HepG2 (cell line): ENCODE results near the gene VGF. TPM values are rescaled to one million over a fixed set of nuclear protein-coding genes. Genes with fewer than 3 reads are reported as not detected.

Experiments used
- ATAC-seq: fragments of 200-7000 bp; cut with Tn5 transposase; 3 replicates; pipeline ENCODE4 v1.9.1; 2020; ENCODE audit warnings: mild to moderate bottlenecking, moderate library complexity
- BruUV-seq: library from RNA; stranded (reverse); fragments of 400-500 nt; replicated peaks from 2 replicates; lab custom pipeline; 2021; lab: Mats Ljungman, UMichigan
- CTCF ChIA-PET: fragments of 300-600 bp; formaldehyde crosslinking; extraction: SDS; loops from one replicate; lab custom pipeline; 2021; ENCODE audit warnings: low total read pairs, inconsistent platforms, low intra/inter-chr PET ratio; lab: Yijun Ruan, JAX
- POLR2A ChIA-PET: fragments of 350-600 bp; sonication (Branson Sonifier 250); formaldehyde crosslinking; loops from one replicate; lab custom pipeline; 2020; ENCODE audit warnings: antibody characterized with exemption, inconsistent platforms; lab: Yijun Ruan, JAX
- DNase-seq: peaks from one replicate; pipeline ENCODE4 v3.0.0-alpha.2; 2015; ENCODE audit warnings: low spot score
- FAIRE-seq: peaks from 3 replicates; lab custom pipeline; 2011; peaks lifted over from hg19 to GRCh38; lab: Jason Lieb, UNC
- H2AFZ ChIP-seq: one replicate; pipeline ENCODE4 v1.6.1; 2011; ENCODE audit warnings: low read length, inconsistent platforms
- H3K27ac ChIP-seq: fragments of 300-600 bp; 3 replicates; pipeline ENCODE4 v1.8.0; 2011; ENCODE audit warnings: mixed run types, mild to moderate bottlenecking, mixed read lengths, low read length, inconsistent platforms; ENCODE audit not compliant: insufficient read depth; ENCODE audit errors: extremely low read length
- H3K27me3 ChIP-seq, 2 experiments: fragments of 200-600 bp in 1 of 2; 2 replicates in 1 of 2; 3 replicates in 1 of 2; pipeline versions ENCODE4 v1.6.0 to v1.8.0; 2011; ENCODE audit warnings: low read length in 2 of 2, mild to moderate bottlenecking in 2 of 2, moderate library complexity in 2 of 2, inconsistent platforms in 1 of 2; ENCODE audit not compliant: insufficient read depth in 2 of 2, control insufficient read depth in 1 of 2
- H3K36me3 ChIP-seq, 2 experiments: fragments of 200-600 bp in 1 of 2; replicated peaks in 1 of 2; 2 replicates in 1 of 2; 3 replicates in 1 of 2; pipeline versions ENCODE4 v1.5.1 to v1.8.0; 2011; ENCODE audit warnings: low read length in 2 of 2, inconsistent platforms in 1 of 2; ENCODE audit not compliant: insufficient read depth in 2 of 2, control insufficient read depth in 1 of 2
- H3K4me1 ChIP-seq: 2 replicates; pipeline ENCODE4 v1.5.1; 2012; ENCODE audit warnings: low read length, inconsistent platforms; ENCODE audit not compliant: insufficient read depth
- H3K4me2 ChIP-seq: 2 replicates; pipeline ENCODE4 v1.6.0; 2011; ENCODE audit warnings: low read depth, low read length, inconsistent platforms
- H3K4me3 ChIP-seq, 3 experiments: fragments of 200-600 bp in 1 of 3; sonication (generic), shearing (Covaris generic) in 1 of 3; replicated peaks in 1 of 3; 2 replicates each; pipeline ENCODE4 v1.5.1; 2011 to 2016; ENCODE audit warnings: low read length in 3 of 3, inconsistent platforms in 2 of 3, low read depth in 2 of 3, mild to moderate bottlenecking in 2 of 3, control low read depth in 1 of 3, mixed read lengths in 1 of 3; ENCODE audit not compliant: insufficient read depth in 1 of 3
- H3K79me2 ChIP-seq: one replicate; pipeline ENCODE4 v1.6.1; 2011; ENCODE audit warnings: low read length, inconsistent platforms; ENCODE audit not compliant: insufficient read depth
- H3K9ac ChIP-seq: 2 replicates; pipeline ENCODE4 v1.6.0; 2011; ENCODE audit warnings: mild to moderate bottlenecking, low read depth, low read length, inconsistent platforms; ENCODE audit not compliant: insufficient read depth
- H3K9me3 ChIP-seq: 2 replicates; pipeline ENCODE4 v1.5.1; 2012; ENCODE audit warnings: mild to moderate bottlenecking, low read length
- H4K20me1 ChIP-seq: 2 replicates; pipeline ENCODE4 v1.6.0; 2011; ENCODE audit warnings: inconsistent platforms, mild to moderate bottlenecking, low read length, moderate library complexity; ENCODE audit not compliant: insufficient read depth
- DR1 ChIP-seq: sonication (generic); formaldehyde crosslinking; IDR thresholded peaks from 2 replicates; pipeline ENCODE4 v1.8.0; 2021; ENCODE audit warnings: mild to moderate bottlenecking, missing genetic modification reagents, inconsistent platforms
- ETV5 ChIP-seq: IDR thresholded peaks from 2 replicates; pipeline ENCODE4 v1.6.1; 2018; ENCODE audit warnings: missing biosample characterization, missing genetic modification reagents, inconsistent platforms, borderline replicate concordance
- FOXK2 ChIP-seq: fragments of 450-650 bp; IDR thresholded peaks from 2 replicates; pipeline ENCODE4 v1.6.1; 2016
- FOXP4 ChIP-seq: sonication (generic); formaldehyde crosslinking; IDR thresholded peaks from 2 replicates; pipeline ENCODE4 v1.4.0; 2020; ENCODE audit warnings: missing genetic modification reagents
- IRF2 ChIP-seq: IDR thresholded peaks from 2 replicates; pipeline ENCODE4 v1.6.1; 2018; ENCODE audit warnings: missing genetic modification reagents, missing compliant biosample characterization
- MIER3 ChIP-seq: IDR thresholded peaks from 2 replicates; pipeline ENCODE4 v1.6.1; 2016; ENCODE audit warnings: missing compliant biosample characterization, borderline replicate concordance
- REL ChIP-seq: sonication (generic); formaldehyde crosslinking; conservative IDR thresholded peaks from 2 replicates; pipeline ENCODE4 v1.8.0; 2022; ENCODE audit warnings: mild to moderate bottlenecking, missing genetic modification reagents, moderate library complexity
- SETDB1 ChIP-seq: sonication (generic); formaldehyde crosslinking; IDR thresholded peaks from 2 replicates; pipeline ENCODE4 v1.5.1; 2020; ENCODE audit warnings: missing genetic modification reagents, mild to moderate bottlenecking, borderline replicate concordance
- SSRP1 ChIP-seq: IDR thresholded peaks from 2 replicates; pipeline ENCODE4 v1.6.1; 2016; ENCODE audit warnings: control low read depth
- TARDBP ChIP-seq: sonication (generic); formaldehyde crosslinking; IDR thresholded peaks from 2 replicates; pipeline ENCODE4 v1.8.0; 2022; ENCODE audit warnings: mild to moderate bottlenecking, missing genetic modification reagents
- ZFP36L2 ChIP-seq: sonication (generic); formaldehyde crosslinking; IDR thresholded peaks from 2 replicates; pipeline ENCODE4 v1.4.0; 2020; ENCODE audit warnings: missing genetic modification reagents
- ZNF280B ChIP-seq: sonication (generic); formaldehyde crosslinking; IDR thresholded peaks from 2 replicates; pipeline ENCODE4 v1.5.0; 2020; ENCODE audit warnings: missing genetic modification reagents, mild to moderate bottlenecking, borderline replicate concordance
- WGBS: methylation state at CpG from one replicate; pipeline ENCODE4 v1.1.6; 2017; ENCODE audit warnings: low lambda C conversion rate; 5-methylcytosine and 5-hydroxymethylcytosine counted together
- in situ Hi-C: cut with HindIII; loops from 2 replicates; pipeline ENCODE4 v1.10.0; 2017; ENCODE audit warnings: low pct_unique_long_range_greater_than_20kb; ENCODE audit not compliant: extremely low pct_ligation_motif_present
- intact Hi-C: fragments of 100-400 bp; cut with micrococcal nuclease; formaldehyde crosslinking; loops from one replicate; pipeline ENCODE4 v1.10.0; 2022; ENCODE audit not compliant: unreplicated experiment
- polyA plus RNA-seq, 8 experiments: library from polyadenylated mRNA; depleted of rRNA in 3 of 8; stranded (reverse) in 7 of 8; unstranded in 1 of 8; fragments of >200 nt; fragmentation: Illumina TruSeq in 4 of 8; extraction: Trizol in 4 of 8; gene quantifications; 2 replicates each; pipeline versions ENCODE4 v1.2.1 to v1.2.3, GENCODE V29; 2011 to 2016; ENCODE audit warnings: low read depth in 4 of 8, missing spikeins in 1 of 8, mixed read lengths in 1 of 8; ENCODE audit not compliant: insufficient read depth in 1 of 8
- total RNA-seq, 5 experiments: library from RNA; depleted of rRNA; stranded (reverse); fragments of >200 nt; fragmentation: Illumina TruSeq; extraction: Trizol; gene quantifications; 2 replicates each; pipeline ENCODE4 v1.2.3, GENCODE V29; 2016; ENCODE audit warnings: low read depth in 1 of 5
- TF ChIP-seq, protein P1 (sequence below): IDR thresholded peaks from 2 replicates; pipeline ENCODE4 v1.4.0; 2020; ENCODE audit warnings: mild to moderate bottlenecking, missing genetic modification reagents
- TF ChIP-seq, protein P2 (sequence below): IDR thresholded peaks from 2 replicates; pipeline ENCODE4 v1.6.1; 2018; ENCODE audit warnings: missing genetic modification reagents, mild to moderate bottlenecking, missing compliant biosample characterization

The VGF gene
- total and polyA plus RNA-seq, 2 of the 13 experiments (the other 11 are each of a cell fraction or from before 2014, with no cell fraction given), result 0.12 to 0.46 TPM

- Histone ChIP-seq H3K36me3 (peaks cover 4 to 6% of the 10 kb centered on the region in 2 experiments; a peak in 3 of 5 replicates), H3K27ac (peak within 1 kb of the TSS; percentile 99), H3K9me3 (no peaks in the 10 kb centered on the region), H2AFZ (no peak within 1 kb of the TSS), H3K4me3 (peak within 1 kb of the TSS; percentile 74 to 87 (median 84)), H3K9ac (peak within 1 kb of the TSS; percentile 89), H3K4me1 (peaks cover 49% of the 10 kb centered on the region), H3K79me2 (peaks cover 12% of the 10 kb centered on the region), H3K27me3 (no peaks in the 10 kb centered on the region; a peak in 1 of 5 replicates), H4K20me1 (peaks cover 3% of the 10 kb centered on the region; the same call in 1 of the 2 replicates), H3K4me2 (peak within 1 kb of the TSS; percentile 91)
- POLR2A ChIA-PET, result interaction anchor here (0.5 to 11.6 kb wide), 18 partner anchors 7 to 349 kb away, joined by 3 to 202 read pairs (median 4); partner anchors contain the start of genes CLDN15, FIS1, PLOD3 and SRRT
- DNase-seq, result peak; percentile 98
- CTCF ChIA-PET, result interaction anchor here (1.1 kb wide), 1 partner anchor 9 kb away, joined by 6 read pairs; no protein-coding TSS in a partner anchor
- FAIRE-seq, result peak; percentile 99
- intact Hi-C loops (loop anchor here (2.0 kb wide), 1 partner anchor 16 kb away; the partner anchor contains the start of gene PLOD3), in situ Hi-C loops (no loop called here)
- BruUV-seq, result no TSS peak
- under 1% methylated on average over 20 of the region's 21 CpGs for WGBS
- peak; percentile 89 for ATAC-seq
- TF ChIP-seq FOXK2, result peak; percentile 53; the same call in 1 of the 2 replicates
- TF ChIP-seq SETDB1, result no peak
- peak; percentile 80; the same call in 1 of the 2 replicates for TF ChIP-seq TARDBP (CRISPR knock-in tag)
- TF ChIP-seq ZFP36L2 (CRISPR knock-in tag), result 0 out of 2 replicates have a peak, but pooled peaks have one; percentile 55
- peak; percentile 75 for TF ChIP-seq FOXP4 (CRISPR knock-in tag)
- TF ChIP-seq, protein P1, sequence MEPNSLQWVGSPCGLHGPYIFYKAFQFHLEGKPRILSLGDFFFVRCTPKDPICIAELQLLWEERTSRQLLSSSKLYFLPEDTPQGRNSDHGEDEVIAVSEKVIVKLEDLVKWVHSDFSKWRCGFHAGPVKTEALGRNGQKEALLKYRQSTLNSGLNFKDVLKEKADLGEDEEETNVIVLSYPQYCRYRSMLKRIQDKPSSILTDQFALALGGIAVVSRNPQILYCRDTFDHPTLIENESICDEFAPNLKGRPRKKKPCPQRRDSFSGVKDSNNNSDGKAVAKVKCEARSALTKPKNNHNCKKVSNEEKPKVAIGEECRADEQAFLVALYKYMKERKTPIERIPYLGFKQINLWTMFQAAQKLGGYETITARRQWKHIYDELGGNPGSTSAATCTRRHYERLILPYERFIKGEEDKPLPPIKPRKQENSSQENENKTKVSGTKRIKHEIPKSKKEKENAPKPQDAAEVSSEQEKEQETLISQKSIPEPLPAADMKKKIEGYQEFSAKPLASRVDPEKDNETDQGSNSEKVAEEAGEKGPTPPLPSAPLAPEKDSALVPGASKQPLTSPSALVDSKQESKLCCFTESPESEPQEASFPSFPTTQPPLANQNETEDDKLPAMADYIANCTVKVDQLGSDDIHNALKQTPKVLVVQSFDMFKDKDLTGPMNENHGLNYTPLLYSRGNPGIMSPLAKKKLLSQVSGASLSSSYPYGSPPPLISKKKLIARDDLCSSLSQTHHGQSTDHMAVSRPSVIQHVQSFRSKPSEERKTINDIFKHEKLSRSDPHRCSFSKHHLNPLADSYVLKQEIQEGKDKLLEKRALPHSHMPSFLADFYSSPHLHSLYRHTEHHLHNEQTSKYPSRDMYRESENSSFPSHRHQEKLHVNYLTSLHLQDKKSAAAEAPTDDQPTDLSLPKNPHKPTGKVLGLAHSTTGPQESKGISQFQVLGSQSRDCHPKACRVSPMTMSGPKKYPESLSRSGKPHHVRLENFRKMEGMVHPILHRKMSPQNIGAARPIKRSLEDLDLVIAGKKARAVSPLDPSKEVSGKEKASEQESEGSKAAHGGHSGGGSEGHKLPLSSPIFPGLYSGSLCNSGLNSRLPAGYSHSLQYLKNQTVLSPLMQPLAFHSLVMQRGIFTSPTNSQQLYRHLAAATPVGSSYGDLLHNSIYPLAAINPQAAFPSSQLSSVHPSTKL, result peak; percentile 87
- TF ChIP-seq, protein P2, sequence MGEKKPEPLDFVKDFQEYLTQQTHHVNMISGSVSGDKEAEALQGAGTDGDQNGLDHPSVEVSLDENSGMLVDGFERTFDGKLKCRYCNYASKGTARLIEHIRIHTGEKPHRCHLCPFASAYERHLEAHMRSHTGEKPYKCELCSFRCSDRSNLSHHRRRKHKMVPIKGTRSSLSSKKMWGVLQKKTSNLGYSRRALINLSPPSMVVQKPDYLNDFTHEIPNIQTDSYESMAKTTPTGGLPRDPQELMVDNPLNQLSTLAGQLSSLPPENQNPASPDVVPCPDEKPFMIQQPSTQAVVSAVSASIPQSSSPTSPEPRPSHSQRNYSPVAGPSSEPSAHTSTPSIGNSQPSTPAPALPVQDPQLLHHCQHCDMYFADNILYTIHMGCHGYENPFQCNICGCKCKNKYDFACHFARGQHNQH (CRISPR knock-in tag), result peak; percentile 87; the same call in 1 of the 2 replicates
- no peak for TF ChIP-seq SSRP1 (CRISPR knock-in tag)
- TF ChIP-seq ZNF280B (CRISPR knock-in tag), result peak; percentile 76; the same call in 1 of the 2 replicates
- TF ChIP-seq MIER3 (CRISPR knock-in tag), result peak; percentile 80; the same call in 1 of the 2 replicates
- TF ChIP-seq ETV5 (CRISPR knock-in tag), result peak; percentile 95
- peak; percentile 77; the same call in 1 of the 2 replicates for TF ChIP-seq DR1
- TF ChIP-seq IRF2, result peak; percentile 67
- TF ChIP-seq REL (CRISPR knock-in tag), result peak; percentile 78; the same call in 1 of the 2 replicates
Observed at GRCh38 chr7:101200862-101201599, 35.7 kb upstream of the VGF start, which contains the start of gene MOGAT3. Gene MOGAT3, minus strand, starts transcription at chr7:101201036. Its CDS starts 182 bp downstream, at chr7:101200854.
